HG02943 (cell line): ENCODE data around the gene SPARC.
"Not testable (repeated sequence)": the region's sequence is repeated elsewhere in the genome, so short reads cannot be mapped to it uniquely, and the experiment has no call there.

Source experiments
- ATAC-seq: cut with Tn5 transposase; IDR thresholded peaks from one replicate; pipeline ENCODE4 v1.9.1; 2021; ENCODE audit warnings: mild to moderate bottlenecking, low read depth, moderate library complexity; ENCODE audit not compliant: unreplicated experiment

Gene SPARC

GRCh38 chr5:151680156-151680505, 6.6 kb downstream of the SPARC start:
- not testable (repeated sequence) for ATAC-seq

GRCh38 chr5:151679421-151680155, 7.1 kb downstream of the SPARC start:
- no peak for ATAC-seq

- ATAC-seq: no peak
Measured at GRCh38 chr5:151678713-151679112, 8.0 kb downstream of the SPARC start.

GRCh38 chr5:151677776-151678545, 8.8 kb downstream of the SPARC start:
- no peak for ATAC-seq

GRCh38 chr5:151676719-151677118, 10.0 kb downstream of the SPARC start:
- no peak for ATAC-seq

GRCh38 chr5:151676314-151676712, 10.4 kb downstream of the SPARC start:
- ATAC-seq: no peak

GRCh38 chr5:151675611-151676313, 11.0 kb downstream of the SPARC start:
- ATAC-seq: no peak

GRCh38 chr5:151674626-151675610, 11.8 kb downstream of the SPARC start:
- ATAC-seq: no peak

GRCh38 chr5:151673421-151673820, 13.3 kb downstream of the SPARC start:
- ATAC-seq: no peak

- ATAC-seq: no peak
Measured at GRCh38 chr5:151672516-151672915, 14.2 kb downstream of the SPARC start.

- no peak for ATAC-seq
Measured at GRCh38 chr5:151671950-151672349, 14.8 kb downstream of the SPARC start.

- no peak for ATAC-seq
Measured at GRCh38 chr5:151670953-151671636, 15.6 kb downstream of the SPARC start.

GRCh38 chr5:151670083-151670686, 16.5 kb downstream of the SPARC start:
- ATAC-seq: no peak

- no peak for ATAC-seq
Measured at GRCh38 chr5:151667083-151667482, 19.6 kb downstream of the SPARC start.

- ATAC-seq: no peak
Measured at GRCh38 chr5:151665613-151666012, 21.1 kb downstream of the SPARC start.

GRCh38 chr5:151664694-151665585, 21.8 kb downstream of the SPARC start:
- no peak for ATAC-seq

- ATAC-seq: no peak
Measured at GRCh38 chr5:151663617-151664293, 23.0 kb downstream of the SPARC start.

GRCh38 chr5:151662805-151663204, 23.9 kb downstream of the SPARC start:
- ATAC-seq: no peak
